Fibroblast of skin of left biceps (primary cell): ENCODE data around the gene R3HDML.
"Not testable (repeated sequence)": the region's sequence is repeated elsewhere in the genome, so short reads cannot be mapped to it uniquely, and the experiment has no call there.

Experiments
- DNase-seq, 2 experiments: peaks; one replicate each; pipeline ENCODE4 v3.0.0-alpha.2; 2013; ENCODE audit warnings: low read depth in 2 of 2

Gene R3HDML

DNA sequence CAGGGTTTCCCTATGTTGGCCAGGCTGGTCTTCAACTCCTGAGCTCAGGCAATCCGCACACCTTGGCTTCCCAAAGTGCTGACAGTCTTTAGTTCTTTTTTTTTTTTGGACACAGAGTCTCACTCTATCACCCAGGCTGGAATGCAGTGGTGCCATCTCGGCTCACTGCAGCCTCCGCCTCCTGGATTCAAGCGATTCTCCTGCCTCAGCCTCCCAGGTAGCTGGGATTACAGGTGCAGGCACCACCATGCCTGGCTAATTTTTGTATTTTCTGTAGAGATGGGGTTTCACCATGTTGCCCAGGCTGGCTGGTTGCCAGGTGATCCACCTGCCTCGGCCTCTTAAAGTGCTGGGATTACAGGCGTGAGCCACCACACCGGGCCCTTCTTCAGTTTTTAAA is 9.1 kb upstream of the R3HDML start:
- not testable (repeated sequence) for DNase-seq

DNA sequence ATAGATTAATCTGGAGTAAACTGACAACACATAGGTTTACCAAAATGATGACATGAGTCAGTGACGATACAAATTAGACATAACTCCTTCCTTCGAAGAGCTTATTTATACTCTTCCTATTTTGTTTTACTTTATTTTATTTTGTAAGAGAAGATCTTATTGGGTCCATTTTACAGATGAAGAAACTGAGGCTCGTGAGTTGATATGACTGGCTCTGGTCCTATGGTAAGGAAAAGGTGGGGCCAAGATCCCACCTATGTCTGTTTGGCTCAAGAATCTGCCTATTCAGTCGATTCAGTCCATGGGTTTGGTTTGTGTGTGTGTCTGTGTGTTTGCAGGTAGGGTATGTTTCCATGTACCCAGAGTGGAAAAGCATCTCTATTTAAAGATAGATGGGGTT is 8.4 kb upstream of the R3HDML start:
- no peak for DNase-seq

DNA sequence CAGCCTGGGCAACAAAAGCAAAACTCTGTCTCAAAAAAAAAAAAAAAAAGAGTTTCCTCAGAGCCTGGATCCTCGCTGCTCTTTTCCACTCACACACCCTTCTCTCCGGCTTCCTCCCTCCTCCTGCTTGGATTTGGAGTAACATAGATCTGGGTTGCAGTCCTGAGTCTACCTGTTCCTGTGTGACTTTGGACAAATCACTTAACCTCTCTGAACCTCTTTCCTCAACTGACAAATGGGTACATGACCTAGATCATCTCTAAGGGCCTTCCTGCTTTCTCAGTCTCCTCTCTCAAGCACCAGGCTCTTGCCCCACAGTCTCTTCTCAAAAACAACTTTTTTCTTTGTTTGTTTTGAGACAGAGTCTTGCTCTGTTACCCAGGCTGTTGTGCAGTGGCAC is 5.6 kb upstream of the R3HDML start:
- DNase-seq, result no peak

DNA sequence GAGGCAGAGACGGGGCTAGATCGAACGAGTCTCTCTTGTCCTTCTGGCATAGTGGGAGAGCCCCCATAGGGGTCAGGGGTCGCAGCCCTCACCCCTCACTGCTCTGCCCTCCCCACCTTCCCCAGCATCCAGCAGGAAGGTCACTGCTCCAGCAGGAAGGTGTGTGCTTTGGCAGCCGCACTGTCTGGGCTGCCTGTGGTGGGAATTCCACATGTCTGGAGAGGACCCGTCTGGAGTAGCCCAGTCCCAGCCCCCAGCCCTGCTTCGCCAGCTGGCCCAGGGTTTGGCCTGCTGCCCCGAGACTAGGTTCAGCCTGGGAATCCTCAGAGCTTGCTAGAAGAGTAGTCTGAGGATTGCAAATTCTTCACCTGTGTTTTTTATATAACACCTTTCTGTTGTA is 2.5 kb upstream of the R3HDML start:
- no peak for DNase-seq

DNA sequence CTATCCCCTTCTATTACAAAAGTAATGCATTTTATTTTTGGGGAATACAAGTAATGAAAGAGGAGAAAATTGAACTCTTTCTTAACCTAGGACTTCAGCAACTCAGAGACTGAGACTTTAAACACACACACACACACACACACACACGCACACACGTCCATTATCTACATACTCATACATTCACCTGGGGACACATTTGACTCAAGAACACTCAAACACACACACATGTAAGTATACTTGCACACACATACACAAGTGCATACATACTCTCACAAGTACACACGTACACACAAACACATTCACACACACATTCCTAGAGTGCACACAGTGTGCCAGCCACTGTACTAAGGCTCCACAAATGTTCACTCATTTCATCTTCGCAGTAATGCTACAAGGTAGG is 2.1 kb upstream of the R3HDML start:
- DNase-seq, result no peak

DNA sequence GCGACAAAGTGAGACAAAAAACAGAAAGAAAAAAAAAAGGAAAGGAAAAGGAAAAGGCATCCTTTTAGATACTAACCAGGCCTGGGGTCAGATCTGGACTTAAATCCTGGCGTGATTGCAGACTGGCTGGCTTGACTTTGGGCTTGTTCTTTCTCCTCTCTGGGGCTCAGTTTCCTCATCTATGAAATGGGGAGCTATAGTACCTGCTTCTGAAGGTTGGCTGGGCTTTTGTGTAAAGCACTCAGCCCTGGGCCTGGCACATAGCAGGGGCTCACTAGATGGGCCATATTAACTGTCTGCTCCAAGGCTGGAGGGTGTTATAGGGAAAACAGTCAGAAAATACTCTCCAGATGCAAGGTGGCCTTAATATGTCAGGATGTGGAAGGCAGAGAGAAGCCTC is 1.2 kb upstream of the R3HDML start:
- DNase-seq, result no peak

DNA sequence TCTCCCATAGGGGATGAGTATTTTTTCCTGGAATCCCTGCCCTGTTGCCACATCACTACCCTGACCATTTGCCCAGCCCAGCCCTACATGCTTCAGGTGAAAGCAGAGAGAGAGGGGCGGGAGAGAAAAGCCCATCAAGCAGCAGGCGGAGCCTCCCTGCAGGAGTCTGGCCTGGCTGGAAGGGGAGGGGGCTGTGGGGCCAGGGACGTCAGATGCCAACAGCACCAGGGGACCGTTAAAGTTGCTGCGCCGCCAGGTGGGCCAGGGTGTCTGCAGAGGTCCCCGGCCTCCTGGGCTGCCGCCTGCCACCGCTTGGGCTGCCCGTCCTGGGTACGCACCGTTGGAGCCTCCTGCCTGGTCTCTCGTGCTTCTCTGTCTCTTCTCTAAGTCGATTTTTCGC is 757 bp upstream of the R3HDML start:
- DNase-seq, result no peak

DNA sequence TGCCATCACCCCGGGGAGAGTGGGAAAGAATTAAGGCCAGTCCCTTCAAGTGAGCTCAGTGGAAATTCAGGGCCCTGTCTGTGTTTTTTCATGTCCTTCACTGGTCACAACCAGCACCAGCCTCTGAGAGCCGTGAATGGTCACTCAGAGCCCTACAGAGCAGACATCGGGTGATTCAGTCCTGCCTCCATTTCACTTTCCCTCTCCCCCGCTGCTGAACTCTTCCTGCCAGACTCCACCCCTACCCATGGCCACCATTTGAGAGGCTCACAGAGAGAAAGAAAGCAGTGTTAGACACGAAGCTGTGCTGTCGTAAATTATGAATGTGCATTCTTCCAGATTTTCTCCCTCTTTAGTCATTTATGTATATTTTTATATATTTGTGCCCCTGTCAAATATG is 5.4 kb downstream of the R3HDML start:
- DNase-seq, result no peak

DNA sequence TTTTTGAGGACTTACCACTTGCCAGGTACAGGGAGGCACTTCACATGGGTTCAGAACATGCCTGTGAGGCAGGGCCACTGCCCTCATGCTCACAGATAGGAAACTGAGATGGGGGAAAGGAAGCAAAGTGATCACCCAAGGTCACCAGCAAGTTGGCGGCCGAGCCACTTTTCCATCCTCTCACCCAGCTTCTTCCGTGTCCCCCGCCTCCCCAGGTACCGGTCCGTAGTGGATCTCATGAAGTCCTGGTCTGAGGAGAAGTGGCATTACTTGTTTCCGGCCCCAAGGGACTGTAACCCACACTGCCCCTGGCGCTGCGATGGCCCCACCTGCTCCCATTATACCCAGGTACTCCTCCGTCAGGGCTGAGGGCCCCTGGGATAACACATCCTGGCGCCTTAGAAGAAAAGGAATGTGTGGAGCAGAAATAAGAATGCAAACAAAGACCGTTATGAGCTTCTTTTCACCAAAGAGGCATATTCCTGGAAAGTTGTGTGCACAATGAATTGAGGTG is 6.4 kb downstream of the R3HDML start:
- no peak for DNase-seq

DNA sequence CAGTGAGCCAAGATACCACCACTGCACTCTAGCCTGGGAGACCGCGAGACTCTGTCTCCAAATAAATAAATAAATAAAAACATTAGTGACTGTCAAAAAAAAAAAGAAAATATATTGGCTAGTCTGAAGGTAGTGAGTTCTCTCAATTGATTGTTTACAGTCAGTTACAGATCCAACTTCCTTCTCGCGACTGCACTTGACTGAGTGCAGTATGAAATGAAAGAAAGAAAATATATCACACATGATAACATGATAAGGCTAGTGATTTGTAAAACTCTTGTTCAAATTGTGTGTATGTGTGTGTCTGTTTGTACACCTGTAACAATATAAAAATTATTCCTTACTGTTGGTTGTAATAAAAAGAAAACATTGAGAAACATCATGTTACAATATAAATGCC is 7.9 kb downstream of the R3HDML start:
- DNase-seq, result no peak

DNA sequence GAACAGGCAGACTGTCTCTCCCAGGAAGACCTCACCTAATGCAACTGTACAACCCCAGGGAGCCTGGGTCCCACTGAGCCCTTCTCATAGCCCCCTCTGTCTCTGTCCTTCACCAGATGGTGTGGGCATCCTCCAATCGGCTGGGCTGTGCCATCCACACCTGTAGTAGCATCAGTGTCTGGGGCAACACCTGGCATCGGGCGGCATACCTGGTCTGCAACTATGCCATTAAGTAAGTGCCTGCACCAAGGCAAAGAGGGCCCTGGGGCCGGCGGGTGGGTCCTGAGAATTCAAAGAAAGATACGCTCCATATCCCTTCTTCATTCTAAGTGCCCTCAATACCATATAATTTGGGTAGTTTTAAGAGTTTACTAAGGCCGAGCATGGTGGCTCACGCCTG is 8.3 kb downstream of the R3HDML start:
- DNase-seq, result no peak

DNA sequence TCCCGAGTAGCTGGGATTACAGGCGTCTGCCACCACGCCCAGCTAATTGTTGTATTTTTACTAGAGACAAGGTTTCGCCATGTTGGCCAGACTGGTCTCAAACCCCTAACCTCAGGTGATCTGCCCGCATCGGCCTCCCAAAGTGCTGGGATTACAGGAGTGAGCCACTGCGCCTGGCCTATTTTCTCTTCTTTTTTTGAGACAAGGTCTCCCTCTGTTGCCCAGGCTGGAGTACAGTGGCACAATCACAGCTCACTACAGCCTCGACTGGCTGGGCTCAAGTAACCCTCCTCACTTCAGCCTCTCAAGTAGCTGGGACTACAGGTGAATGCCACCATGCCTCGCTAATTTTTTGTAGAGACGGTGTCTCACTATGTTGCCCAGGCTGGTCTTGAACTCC is 9.1 kb downstream of the R3HDML start:
- DNase-seq, result not testable (repeated sequence)

DNA sequence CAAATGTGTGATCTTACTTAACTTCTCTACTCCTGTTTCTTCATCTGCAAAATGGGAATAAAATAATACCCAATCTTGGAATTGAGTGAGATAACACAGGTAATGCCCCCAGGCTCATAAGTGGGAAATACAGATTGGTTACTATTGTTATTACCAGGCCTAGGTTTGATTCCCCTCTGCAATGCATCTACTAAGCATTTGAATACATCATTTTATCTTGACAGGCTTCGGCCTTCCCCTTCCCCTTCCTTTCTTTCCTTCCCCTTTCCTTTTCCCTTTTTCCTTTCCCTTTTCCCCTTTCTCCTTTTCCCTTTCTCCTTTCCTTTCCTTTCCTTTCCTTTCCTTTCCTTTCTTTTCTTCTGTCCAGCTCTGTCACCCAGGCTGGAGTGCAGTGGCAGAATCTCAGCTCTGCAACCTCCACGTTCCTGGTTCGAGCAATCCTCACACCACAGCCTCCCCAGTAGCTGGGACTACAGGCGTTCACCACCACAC is 11.4 kb downstream of the R3HDML start:
- DNase-seq, result no peak

DNA sequence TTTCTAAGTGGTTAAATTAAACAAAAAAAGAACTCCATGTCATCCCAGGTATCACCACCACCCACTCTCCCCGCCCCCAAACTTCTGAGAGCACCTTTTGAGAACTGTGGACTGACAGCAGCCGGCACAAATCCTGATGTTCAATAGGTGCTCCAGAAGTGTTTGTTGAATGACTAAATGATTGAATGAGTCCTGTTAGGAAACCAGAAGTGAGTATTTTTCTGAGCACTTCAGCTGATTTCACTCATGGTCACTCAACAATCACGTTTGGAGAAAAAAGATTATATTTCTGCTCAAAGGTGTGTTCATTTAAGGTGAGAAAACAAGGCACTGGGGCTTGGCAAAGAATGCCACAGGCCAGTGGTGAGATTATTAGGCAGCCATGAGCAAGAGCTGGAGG is 12.5 kb downstream of the R3HDML start:
- no peak for DNase-seq

DNA sequence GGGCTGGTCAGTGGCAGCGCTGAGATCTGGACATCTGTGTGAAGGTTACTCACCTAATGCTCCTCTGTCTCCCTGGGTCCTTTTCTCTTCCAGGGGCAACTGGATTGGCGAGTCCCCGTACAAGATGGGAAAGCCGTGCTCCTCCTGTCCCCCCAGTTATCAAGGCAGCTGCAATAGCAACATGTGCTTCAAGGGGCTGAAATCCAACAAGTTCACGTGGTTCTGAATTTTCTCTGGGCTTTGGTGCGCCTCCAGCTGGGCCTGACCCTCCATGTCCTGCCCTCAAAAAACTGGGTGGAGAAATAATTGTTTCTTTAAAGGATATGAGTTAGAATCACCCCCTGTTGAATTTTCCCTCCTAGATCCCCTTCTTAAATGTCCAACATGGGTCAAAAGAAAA is 13.7 kb downstream of the R3HDML start:
- DNase-seq, result no peak

DNA sequence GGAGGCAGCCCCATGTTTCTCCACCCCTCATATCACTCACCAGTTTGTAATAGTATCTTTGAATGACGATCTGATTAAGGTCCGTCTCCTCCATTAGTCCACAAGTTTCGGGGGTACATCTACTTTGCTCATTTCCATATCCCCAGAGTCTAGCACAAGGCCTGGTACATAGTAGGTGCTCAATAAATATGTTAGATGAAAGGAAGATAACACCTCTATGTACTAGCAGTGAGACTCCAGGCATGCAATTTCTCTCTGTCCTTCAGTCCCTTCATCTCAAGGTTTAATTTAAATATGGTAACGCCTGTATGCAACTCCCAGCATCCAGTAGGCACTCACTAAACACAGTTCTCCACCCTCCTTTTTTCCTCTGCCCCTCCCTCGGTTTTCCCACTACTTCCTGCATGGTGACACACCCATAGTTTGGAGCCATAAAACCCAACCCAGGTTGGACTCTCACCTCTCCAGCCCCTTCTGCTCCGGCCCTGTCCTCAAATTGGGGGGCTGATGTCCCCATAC is 18.2 kb downstream of the R3HDML start:
- DNase-seq, result no peak

DNA sequence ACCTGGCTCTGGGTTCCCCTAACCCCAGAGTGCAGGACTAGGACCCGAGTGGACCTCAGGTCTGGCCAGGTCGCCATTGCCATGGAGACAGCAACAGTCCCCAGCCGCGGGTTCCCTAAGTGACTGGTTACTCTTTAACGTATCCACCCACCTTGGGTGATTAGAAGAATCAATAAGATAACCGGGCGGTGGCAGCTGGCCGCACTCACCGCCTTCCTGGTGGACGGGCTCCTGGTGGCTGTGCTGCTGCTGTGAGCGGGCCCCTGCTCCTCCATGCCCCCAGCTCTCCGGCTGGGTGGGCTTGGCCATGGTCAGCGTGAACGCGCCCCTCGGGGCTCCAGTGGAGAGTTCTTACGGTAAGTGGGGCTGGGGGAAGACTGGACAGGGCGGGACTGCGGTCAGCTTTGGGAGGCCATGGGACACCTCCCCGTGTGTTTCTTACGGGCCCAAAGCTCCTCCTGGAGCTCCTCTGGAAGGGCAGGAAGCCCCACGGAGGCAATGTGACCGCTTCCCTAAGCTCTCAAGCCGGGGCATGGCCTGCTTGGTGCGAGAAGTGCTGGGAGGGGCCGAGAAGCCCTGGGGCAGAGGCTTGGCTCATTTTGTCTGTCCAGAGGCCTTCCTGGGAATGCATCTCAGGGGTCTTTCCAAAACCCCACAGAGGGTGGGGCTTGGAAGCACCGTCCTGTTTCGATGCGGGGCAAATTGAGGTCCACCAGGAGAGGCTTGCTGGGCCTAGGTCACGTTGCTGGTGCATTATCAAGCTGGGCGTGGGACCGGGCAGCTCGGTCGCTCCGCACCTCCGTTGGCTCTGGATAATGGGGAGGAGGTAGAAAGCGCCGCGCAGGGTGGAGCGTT is 18.9 kb downstream of the R3HDML start, which contains the start of gene HNF4A:
TSS of gene HNF4A (plus strand) at position 202 of the 855 bp plus-strand sequence. CDS start at position 308, 106 bp downstream.
- no peak for DNase-seq

DNA sequence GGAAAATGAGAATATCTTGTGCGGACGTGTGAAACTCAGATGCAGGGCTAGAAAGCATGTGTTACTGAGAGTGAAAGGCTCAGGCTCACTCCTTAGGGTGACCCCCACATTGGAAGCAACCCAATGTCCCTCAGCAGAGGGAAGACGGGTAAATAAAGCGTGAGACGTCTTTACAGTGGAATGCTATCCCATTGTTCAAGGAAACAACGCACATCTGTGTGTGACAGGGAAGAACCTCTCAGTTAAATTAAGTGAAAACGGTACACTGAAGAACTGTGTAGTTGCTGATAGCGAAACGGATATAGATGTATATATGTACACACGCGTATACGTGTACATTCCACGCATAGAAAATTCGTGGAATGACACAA is 19.5 kb downstream of the R3HDML start:
- no peak for DNase-seq

DNA sequence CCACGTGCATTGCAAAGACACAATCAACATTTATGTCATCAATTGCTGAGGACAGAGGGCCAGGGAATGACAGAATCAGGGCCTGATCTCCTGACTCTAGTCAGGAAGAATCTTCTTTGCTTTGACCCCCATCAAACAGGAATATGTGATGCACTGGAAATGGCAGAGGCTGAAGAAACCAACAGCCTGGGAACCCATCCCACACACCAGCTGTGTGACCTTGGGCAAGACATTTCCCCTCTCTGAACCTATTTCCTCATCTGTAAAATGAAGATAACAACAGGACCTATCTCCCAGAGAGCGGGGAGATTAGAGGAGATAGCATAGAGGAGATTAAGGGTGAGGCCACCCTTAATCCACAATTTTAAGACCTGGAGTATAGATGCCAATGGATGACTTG is 20.2 kb downstream of the R3HDML start:
- DNase-seq, result no peak

DNA sequence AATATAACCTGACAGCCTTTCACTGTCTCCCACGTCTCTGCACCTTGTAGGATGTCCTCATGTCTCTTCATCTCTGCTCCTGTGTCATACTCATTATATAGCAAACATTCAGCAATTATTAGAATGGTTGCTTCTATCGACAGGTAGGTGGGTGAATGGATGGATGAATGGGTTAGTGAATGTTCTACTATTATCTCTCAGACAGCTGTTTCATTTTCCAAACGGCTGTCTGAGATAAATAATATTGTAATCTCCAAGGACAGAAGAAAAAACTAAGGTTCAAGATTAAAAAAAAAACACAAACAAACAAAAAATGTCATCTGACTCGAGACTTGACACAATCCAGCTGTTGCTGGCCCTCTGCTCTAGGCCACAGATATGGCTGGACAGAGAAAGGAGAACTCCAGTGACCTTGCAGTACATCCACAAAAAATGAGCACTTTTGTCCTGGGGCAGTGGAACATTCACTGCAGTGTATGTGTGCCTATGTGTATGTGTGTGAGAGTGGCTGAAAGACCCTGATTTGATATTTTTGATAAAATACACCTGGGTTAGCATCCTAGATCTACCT is 20.8 kb downstream of the R3HDML start:
- DNase-seq, result no peak

DNA sequence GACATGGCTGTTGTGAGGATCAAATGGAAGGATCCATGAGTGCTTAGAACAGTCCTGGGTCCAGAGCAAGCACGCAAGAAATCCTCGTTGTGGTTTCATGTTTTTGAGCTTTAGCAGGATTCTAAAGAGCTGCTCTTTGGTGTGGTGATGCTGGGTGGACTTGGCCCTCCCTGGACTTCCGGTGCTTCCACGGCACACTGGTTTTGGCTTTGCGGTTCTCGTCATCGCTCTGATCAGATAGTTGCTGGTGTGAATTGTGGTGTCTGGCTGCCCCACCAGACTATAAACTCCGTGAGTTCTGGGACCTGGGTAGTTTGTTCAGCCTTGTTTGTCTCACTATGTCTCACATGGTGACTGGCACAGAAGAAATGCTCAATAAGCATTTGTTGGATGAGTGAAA is 21.9 kb downstream of the R3HDML start:
- DNase-seq, result no peak

DNA sequence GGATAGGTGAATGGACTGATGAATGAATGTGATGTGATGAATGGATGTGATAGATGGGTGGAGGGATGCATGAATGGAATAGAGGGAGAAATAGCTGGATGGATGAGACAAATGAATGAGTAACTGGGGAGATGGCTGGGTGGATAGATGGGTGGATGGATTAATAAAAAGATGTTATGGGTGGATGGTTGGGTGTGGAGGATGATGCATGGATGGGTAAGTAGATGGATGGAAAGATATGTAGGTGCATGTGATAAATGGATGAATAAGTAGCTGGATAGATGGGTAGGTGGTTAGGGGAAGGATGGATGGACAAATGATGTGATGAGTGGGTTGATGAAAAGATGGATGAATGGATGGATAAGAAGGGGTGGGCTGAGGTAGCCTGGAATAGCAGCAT is 23.4 kb downstream of the R3HDML start:
- DNase-seq, result no peak

DNA sequence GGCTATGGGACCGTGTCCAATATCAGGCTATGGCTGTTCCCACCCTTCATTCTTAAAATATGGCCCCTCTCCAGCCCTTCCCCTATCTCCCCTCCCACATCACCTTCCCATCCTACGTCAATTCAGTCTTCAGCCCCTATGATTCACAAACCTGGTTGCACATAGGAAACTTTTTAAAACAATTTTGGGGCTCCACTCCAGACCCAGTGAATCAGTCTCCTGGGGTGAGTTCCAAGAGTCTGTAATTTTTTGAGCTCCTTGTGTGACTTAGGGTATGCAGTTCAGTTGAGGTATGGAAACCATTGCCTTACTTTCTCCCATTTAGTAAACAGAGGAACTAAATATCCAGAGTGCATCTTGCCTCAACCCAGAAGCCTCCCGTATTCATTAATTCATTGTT is 24.2 kb downstream of the R3HDML start:
- DNase-seq, result no peak
